ENCODE data around the gene TRPM3. TPM values are rescaled to one million over a fixed set of nuclear protein-coding genes. Genes with fewer than 3 reads are reported as not detected.

The TRPM3 gene
- total and polyA plus RNA-seq, 2 of the 8 experiments (the other 6 are each of a cell fraction or from before 2014, with no cell fraction given) = 2.4 to 10.9 TPM

- Histone ChIP-seq H3K23me2 (ENCODE audit: low read depth, low read length) (no peaks in the 10 kb centered on the region; the same call in 1 of the 2 replicates), H3K9me3 (ENCODE audit: insufficient read depth in 2 of 2, low read depth in 1 of 2, low read length in 1 of 2) (no peaks in the 10 kb centered on the region), H3K18ac (ENCODE audit: extremely low read depth, low read length) (no peak overlapping the region), H2BK20ac (ENCODE audit: low read length) (no peak overlapping the region), H2AK5ac (ENCODE audit: low read depth, low read length) (no peak overlapping the region), H3K4ac (replicated peaks; ENCODE audit: insufficient read length, low read depth, low read length) (no peak overlapping the region), H3K27me3 (replicated peaks in 1 of 4; ENCODE audit: control insufficient read depth in 3 of 4, extremely low read depth in 1 of 4, insufficient read depth in 3 of 4, low read length in 3 of 4) (no peaks in the 10 kb centered on the region; a peak in 1 of 7 replicates), H3K4me1 (replicated peaks in 1 of 4; ENCODE audit: control insufficient read depth in 3 of 4, insufficient read depth in 4 of 4, low read length in 3 of 4) (peaks cover 2 to 14% (median 11%) of the 10 kb centered on the region in 4 experiments), H3K23ac (ENCODE audit: insufficient read length) (no peak overlapping the region), H2AFZ (ENCODE audit: low read length) (no peak overlapping the region), H3K36me3 (ENCODE audit: control insufficient read depth in 2 of 4, insufficient read depth in 4 of 4, low read length in 3 of 4) (no peaks in the 10 kb centered on the region), H2BK120ac (replicated peaks; ENCODE audit: low read depth, low read length) (no peak overlapping the region), H2BK15ac (ENCODE audit: low read length) (no peak overlapping the region), H2BK5ac (ENCODE audit: low read depth, low read length) (no peak overlapping the region), H4K20me1 (replicated peaks in 1 of 2; ENCODE audit: control insufficient read depth in 1 of 2, insufficient read depth in 2 of 2, low read length in 2 of 2) (no peaks in the 10 kb centered on the region), H4K91ac (replicated peaks; ENCODE audit: insufficient read length, low read length) (no peak overlapping the region), H3K56ac (replicated peaks; ENCODE audit: insufficient read length, low read depth, low read length) (no peak overlapping the region), H4K8ac (ENCODE audit: extremely low read depth, insufficient read depth, low read length) (no peak overlapping the region), H3K9ac (replicated peaks in 1 of 4; ENCODE audit: extremely low read depth in 1 of 4, low read depth in 3 of 4, low read length in 3 of 4) (no peak overlapping the region), H3K4me2 (ENCODE audit: insufficient read depth in 1 of 2, low read depth in 2 of 2, low read length in 2 of 2) (peak overlapping the region; percentile 6 to 23; a peak in 2 of 4 replicates), H2BK12ac (ENCODE audit: low read depth, low read length) (no peak overlapping the region), H3K4me3 (ENCODE audit: extremely low read depth in 1 of 4, insufficient read depth in 2 of 4, low read depth in 3 of 4, low read length in 4 of 4) (0 out of 8 replicates have a peak overlapping the region, but pooled peaks of 2 of the 4 experiments have one; percentile 1 to 2), H4K5ac (ENCODE audit: insufficient read length, low read depth, low read length) (no peak overlapping the region), H3K14ac (ENCODE audit: insufficient read length) (no peak overlapping the region), H3K79me1 (ENCODE audit: low read depth, low read length) (no peaks in the 10 kb centered on the region; the same call in 1 of the 2 replicates), H3K79me2 (ENCODE audit: control insufficient read depth in 1 of 2, insufficient read depth in 2 of 2, low read length in 2 of 2) (no peaks in the 10 kb centered on the region), H3K27ac (ENCODE audit: low read depth, low read length) (no peak overlapping the region)
- WGBS, 2 experiments (ENCODE audit: extremely low coverage in 1 of 2, insufficient coverage in 1 of 2, insufficient read length in 1 of 2, insufficient replicate concordance in 2 of 2, low coverage in 1 of 2, low lambda C conversion rate in 2 of 2, missing lambda C conversion rate in 1 of 2) = 26% methylated on average over 5 of the region's 5 CpGs; no CpG with 5 or more reads in 1 of the 2 experiments
- TF ChIP-seq RXRA (IDR thresholded peaks at IDR 0.05; ENCODE audit: insufficient read depth, low read depth, low read length) (no peak), CHD1 (IDR thresholded peaks at IDR 0.05; ENCODE audit: low read depth, low read length) (no peak), JUN (IDR thresholded peaks at IDR 0.05; ENCODE audit: low read depth, low read length) (no peak), TEAD4 (IDR thresholded peaks at IDR 0.05; ENCODE audit: low read depth, low read length) (0 out of 2 replicates have a peak, but pooled peaks have one; percentile 24)
- CTCF ChIA-PET (ENCODE audit: partially characterized antibody) = interaction anchor here (1.1 to 3.1 kb wide), 9 partner anchors 12 to 122 kb away, joined by 3 to 12 read pairs (median 4); no protein-coding TSS in a partner anchor
- no peak for FAIRE-seq
- POLR2A ChIA-PET (ENCODE audit: partially characterized antibody) = interaction anchor here (0.6 kb wide), 1 partner anchor 62 kb away, joined by 3 read pairs; no protein-coding TSS in a partner anchor
- peak in 1 of 2 experiments; percentile 38 for DNase-seq (ENCODE audit: low read depth in 1 of 2, low spot score in 2 of 2)
These were observed 641.5 kb downstream of the TRPM3 start for GRCh38 chr9:70479880-70480291.

All from H1 (cell line).